HCT116 (cell line): ENCODE data around the gene CDC42BPA.

Experiments used
- EZH2 ChIP-seq: fragments of 200-600 bp; sonication (generic); IDR thresholded peaks from 2 replicates; pipeline ENCODE4 v1.6.1; 2017; ENCODE audit warnings: antibody characterized with exemption, mixed run types
- POLR2A ChIP-seq: IDR thresholded peaks from 2 replicates; pipeline ENCODE4 v1.7.0; 2011; ENCODE audit warnings: borderline replicate concordance; ENCODE audit not compliant: insufficient read depth, insufficient read length; ENCODE audit errors: extremely low read depth
- POLR2AphosphoS5 ChIP-seq: IDR thresholded peaks from 2 replicates; pipeline ENCODE4 v1.6.1; 2011; ENCODE audit warnings: mild to moderate bottlenecking, low read depth, low read length, moderate library complexity
- RAD21 ChIP-seq: IDR thresholded peaks from 2 replicates; pipeline ENCODE4 v1.6.1; 2012; ENCODE audit warnings: low read depth, mild to moderate bottlenecking
- SRF ChIP-seq: IDR thresholded peaks from 2 replicates; pipeline ENCODE4 v1.6.1; 2012; ENCODE audit warnings: low read depth
- TCF7L2 ChIP-seq: IDR thresholded peaks from 2 replicates; pipeline ENCODE4 v1.7.0; 2011; ENCODE audit warnings: borderline replicate concordance, inconsistent platforms; ENCODE audit not compliant: insufficient read depth, insufficient read length; ENCODE audit errors: extremely low read depth
- YY1 ChIP-seq: IDR thresholded peaks from 2 replicates; pipeline ENCODE4 v1.6.1; 2011; ENCODE audit warnings: low read length, low read depth, moderate library complexity, mild to moderate bottlenecking; ENCODE audit not compliant: insufficient replicate concordance; ENCODE audit errors: extremely low read depth
- ZFX ChIP-seq: fragments of 450-650 bp; IDR thresholded peaks from 2 replicates; pipeline ENCODE4 v1.6.1; 2017
- TF ChIP-seq, protein P1 (sequence below): IDR thresholded peaks from 2 replicates; pipeline ENCODE4 v1.6.1; 2012
- TF ChIP-seq, protein P2 (sequence below), 3 experiments: fragments of 200-600 bp in 1 of 3; sonication (generic) in 1 of 3; IDR thresholded peaks in 2 of 3; conservative IDR thresholded peaks in 1 of 3; 2 replicates each; pipeline ENCODE4 v1.5.1; 2012 to 2017; ENCODE audit warnings: low read depth in 2 of 3, low read length in 2 of 3, antibody characterized with exemption in 1 of 3, borderline replicate concordance in 1 of 3, control low read depth in 1 of 3, mild to moderate bottlenecking in 1 of 3, mixed read lengths in 1 of 3, mixed run types in 1 of 3, moderate library complexity in 1 of 3; ENCODE audit not compliant: insufficient read depth in 1 of 3
- TF ChIP-seq, protein P3 (sequence below): IDR thresholded peaks from 2 replicates; pipeline ENCODE4 v1.6.1; 2012; ENCODE audit warnings: low read depth
- TF ChIP-seq, protein P4 (sequence below): IDR thresholded peaks from 2 replicates; pipeline ENCODE4 v1.6.1; 2011; ENCODE audit warnings: mild to moderate bottlenecking, low read length, moderate library complexity; ENCODE audit not compliant: insufficient replicate concordance; ENCODE audit errors: extremely low read depth

DNA sequence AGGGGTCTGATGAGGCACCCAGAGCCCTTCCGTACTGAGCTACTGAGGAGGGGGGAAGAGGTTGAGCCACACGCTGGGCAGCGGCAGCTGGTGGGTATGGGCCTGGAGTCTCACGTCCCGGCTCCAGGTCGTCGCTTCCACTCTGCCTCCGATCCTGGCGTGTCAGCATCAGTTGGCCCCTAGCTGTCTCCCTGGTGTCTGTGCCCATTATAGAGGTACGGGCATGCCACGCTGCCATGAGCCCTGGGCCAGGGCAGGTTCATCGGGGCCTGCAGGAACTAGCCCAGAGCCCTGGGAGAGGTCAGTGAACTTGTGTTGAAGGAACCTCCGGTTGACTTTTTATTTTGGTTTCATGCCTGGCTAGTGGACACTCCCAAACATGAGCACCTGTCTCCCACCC, 360.0 kb downstream of the CDC42BPA start:
- TF ChIP-seq, protein P1, sequence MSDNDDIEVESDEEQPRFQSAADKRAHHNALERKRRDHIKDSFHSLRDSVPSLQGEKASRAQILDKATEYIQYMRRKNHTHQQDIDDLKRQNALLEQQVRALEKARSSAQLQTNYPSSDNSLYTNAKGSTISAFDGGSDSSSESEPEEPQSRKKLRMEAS, result no peak
- TF ChIP-seq, protein P2, sequence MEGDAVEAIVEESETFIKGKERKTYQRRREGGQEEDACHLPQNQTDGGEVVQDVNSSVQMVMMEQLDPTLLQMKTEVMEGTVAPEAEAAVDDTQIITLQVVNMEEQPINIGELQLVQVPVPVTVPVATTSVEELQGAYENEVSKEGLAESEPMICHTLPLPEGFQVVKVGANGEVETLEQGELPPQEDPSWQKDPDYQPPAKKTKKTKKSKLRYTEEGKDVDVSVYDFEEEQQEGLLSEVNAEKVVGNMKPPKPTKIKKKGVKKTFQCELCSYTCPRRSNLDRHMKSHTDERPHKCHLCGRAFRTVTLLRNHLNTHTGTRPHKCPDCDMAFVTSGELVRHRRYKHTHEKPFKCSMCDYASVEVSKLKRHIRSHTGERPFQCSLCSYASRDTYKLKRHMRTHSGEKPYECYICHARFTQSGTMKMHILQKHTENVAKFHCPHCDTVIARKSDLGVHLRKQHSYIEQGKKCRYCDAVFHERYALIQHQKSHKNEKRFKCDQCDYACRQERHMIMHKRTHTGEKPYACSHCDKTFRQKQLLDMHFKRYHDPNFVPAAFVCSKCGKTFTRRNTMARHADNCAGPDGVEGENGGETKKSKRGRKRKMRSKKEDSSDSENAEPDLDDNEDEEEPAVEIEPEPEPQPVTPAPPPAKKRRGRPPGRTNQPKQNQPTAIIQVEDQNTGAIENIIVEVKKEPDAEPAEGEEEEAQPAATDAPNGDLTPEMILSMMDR (IDR thresholded peaks at IDR 0.05 in 2 of 3, conservative IDR thresholded peaks at IDR 0.05 in 1 of 3; ENCODE audit: borderline replicate concordance in 1 of 3, insufficient read depth in 1 of 3, low read depth in 2 of 3, low read length in 2 of 3), result no peak
- no peak for TF ChIP-seq POLR2A
- TF ChIP-seq SRF, result no peak
- no peak for TF ChIP-seq EZH2
- TF ChIP-seq, protein P3, sequence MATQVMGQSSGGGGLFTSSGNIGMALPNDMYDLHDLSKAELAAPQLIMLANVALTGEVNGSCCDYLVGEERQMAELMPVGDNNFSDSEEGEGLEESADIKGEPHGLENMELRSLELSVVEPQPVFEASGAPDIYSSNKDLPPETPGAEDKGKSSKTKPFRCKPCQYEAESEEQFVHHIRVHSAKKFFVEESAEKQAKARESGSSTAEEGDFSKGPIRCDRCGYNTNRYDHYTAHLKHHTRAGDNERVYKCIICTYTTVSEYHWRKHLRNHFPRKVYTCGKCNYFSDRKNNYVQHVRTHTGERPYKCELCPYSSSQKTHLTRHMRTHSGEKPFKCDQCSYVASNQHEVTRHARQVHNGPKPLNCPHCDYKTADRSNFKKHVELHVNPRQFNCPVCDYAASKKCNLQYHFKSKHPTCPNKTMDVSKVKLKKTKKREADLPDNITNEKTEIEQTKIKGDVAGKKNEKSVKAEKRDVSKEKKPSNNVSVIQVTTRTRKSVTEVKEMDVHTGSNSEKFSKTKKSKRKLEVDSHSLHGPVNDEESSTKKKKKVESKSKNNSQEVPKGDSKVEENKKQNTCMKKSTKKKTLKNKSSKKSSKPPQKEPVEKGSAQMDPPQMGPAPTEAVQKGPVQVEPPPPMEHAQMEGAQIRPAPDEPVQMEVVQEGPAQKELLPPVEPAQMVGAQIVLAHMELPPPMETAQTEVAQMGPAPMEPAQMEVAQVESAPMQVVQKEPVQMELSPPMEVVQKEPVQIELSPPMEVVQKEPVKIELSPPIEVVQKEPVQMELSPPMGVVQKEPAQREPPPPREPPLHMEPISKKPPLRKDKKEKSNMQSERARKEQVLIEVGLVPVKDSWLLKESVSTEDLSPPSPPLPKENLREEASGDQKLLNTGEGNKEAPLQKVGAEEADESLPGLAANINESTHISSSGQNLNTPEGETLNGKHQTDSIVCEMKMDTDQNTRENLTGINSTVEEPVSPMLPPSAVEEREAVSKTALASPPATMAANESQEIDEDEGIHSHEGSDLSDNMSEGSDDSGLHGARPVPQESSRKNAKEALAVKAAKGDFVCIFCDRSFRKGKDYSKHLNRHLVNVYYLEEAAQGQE, result no peak
- no peak for TF ChIP-seq POLR2AphosphoS5
- no peak for TF ChIP-seq ZFX
- no peak for TF ChIP-seq RAD21
- no peak for TF ChIP-seq TCF7L2
- TF ChIP-seq, protein P4, sequence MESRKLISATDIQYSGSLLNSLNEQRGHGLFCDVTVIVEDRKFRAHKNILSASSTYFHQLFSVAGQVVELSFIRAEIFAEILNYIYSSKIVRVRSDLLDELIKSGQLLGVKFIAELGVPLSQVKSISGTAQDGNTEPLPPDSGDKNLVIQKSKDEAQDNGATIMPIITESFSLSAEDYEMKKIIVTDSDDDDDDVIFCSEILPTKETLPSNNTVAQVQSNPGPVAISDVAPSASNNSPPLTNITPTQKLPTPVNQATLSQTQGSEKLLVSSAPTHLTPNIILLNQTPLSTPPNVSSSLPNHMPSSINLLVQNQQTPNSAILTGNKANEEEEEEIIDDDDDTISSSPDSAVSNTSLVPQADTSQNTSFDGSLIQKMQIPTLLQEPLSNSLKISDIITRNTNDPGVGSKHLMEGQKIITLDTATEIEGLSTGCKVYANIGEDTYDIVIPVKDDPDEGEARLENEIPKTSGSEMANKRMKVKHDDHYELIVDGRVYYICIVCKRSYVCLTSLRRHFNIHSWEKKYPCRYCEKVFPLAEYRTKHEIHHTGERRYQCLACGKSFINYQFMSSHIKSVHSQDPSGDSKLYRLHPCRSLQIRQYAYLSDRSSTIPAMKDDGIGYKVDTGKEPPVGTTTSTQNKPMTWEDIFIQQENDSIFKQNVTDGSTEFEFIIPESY, result no peak
- no peak for TF ChIP-seq YY1
